Measurements from ENCODE around the gene SPINK1.

Gene SPINK1

GRCh38 chr5:147857302-147858129 lies 26.0 kb upstream of the SPINK1 start:
- Histone ChIP-seq H3K9me3 (ENCODE audit: severe bottlenecking) (no peaks in the 10 kb centered on the region), H3K27me3 (ENCODE audit: insufficient read depth, poor library complexity, severe bottlenecking) (no peaks in the 10 kb centered on the region), H3K4me1 (ENCODE audit: insufficient read depth, poor library complexity, severe bottlenecking) (no peaks in the 10 kb centered on the region), H3K4me3 (ENCODE audit: severe bottlenecking) (no peak overlapping the region), H3K36me3 (ENCODE audit: low read depth) (no peaks in the 10 kb centered on the region), H3K27ac (ENCODE audit: poor library complexity, severe bottlenecking) (no peak overlapping the region)
- peak; percentile 64 for ATAC-seq (ENCODE audit: low read depth)
- peak; percentile 99 for TF ChIP-seq CTCF (IDR thresholded peaks at IDR 0.05; ENCODE audit: poor library complexity, severe bottlenecking)
- no peak for DNase-seq (ENCODE audit: low spot score)

DNA sequence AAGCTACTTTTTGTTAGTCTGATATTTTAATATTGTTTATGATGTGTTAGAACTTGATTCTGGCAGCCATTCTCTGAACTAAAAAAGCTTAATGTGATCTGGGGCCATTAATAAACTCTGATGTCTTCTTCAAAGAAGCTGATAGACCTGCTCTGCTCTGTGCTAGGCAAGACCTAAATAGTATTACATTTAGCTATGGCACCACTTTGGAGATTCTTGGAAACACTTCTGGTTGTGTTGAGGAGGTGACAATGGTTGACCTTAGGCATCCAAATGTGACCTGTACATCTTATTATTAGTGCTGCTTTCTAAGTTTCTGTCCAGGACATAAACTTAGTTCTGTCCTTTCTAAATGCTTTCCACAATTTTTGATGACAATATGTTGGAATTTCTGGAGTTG lies 25.3 kb upstream of the SPINK1 start:
- no peak for DNase-seq (ENCODE audit: low spot score)
- Histone ChIP-seq H3K9me3 (ENCODE audit: severe bottlenecking) (no peaks in the 10 kb centered on the region), H3K4me1 (ENCODE audit: insufficient read depth, poor library complexity, severe bottlenecking) (no peaks in the 10 kb centered on the region), H3K27me3 (ENCODE audit: insufficient read depth, poor library complexity, severe bottlenecking) (no peaks in the 10 kb centered on the region), H3K36me3 (ENCODE audit: low read depth) (no peaks in the 10 kb centered on the region), H3K4me3 (ENCODE audit: severe bottlenecking) (no peak overlapping the region), H3K27ac (ENCODE audit: poor library complexity, severe bottlenecking) (no peak overlapping the region)
- no peak for TF ChIP-seq CTCF (IDR thresholded peaks at IDR 0.05; ENCODE audit: poor library complexity, severe bottlenecking)
- ATAC-seq (ENCODE audit: low read depth) = no peak

GRCh38 chr5:147855774-147856069 lies 24.3 kb upstream of the SPINK1 start:
- no peaks in the 10 kb centered on the region for H3K36me3 ChIP-seq (ENCODE audit: low read depth)
- DNase-seq (ENCODE audit: low spot score) (no peak), ATAC-seq (ENCODE audit: low read depth) (no peak)
- H3K4me1 ChIP-seq (ENCODE audit: insufficient read depth, poor library complexity, severe bottlenecking) = no peaks in the 10 kb centered on the region
- no peak for TF ChIP-seq CTCF (IDR thresholded peaks at IDR 0.05; ENCODE audit: poor library complexity, severe bottlenecking)
- H3K27me3 ChIP-seq (ENCODE audit: insufficient read depth, poor library complexity, severe bottlenecking) = no peaks in the 10 kb centered on the region
- no peak overlapping the region for H3K27ac ChIP-seq (ENCODE audit: poor library complexity, severe bottlenecking)
- no peak overlapping the region for H3K4me3 ChIP-seq (ENCODE audit: severe bottlenecking)
- H3K9me3 ChIP-seq (ENCODE audit: severe bottlenecking) = no peaks in the 10 kb centered on the region

DNA sequence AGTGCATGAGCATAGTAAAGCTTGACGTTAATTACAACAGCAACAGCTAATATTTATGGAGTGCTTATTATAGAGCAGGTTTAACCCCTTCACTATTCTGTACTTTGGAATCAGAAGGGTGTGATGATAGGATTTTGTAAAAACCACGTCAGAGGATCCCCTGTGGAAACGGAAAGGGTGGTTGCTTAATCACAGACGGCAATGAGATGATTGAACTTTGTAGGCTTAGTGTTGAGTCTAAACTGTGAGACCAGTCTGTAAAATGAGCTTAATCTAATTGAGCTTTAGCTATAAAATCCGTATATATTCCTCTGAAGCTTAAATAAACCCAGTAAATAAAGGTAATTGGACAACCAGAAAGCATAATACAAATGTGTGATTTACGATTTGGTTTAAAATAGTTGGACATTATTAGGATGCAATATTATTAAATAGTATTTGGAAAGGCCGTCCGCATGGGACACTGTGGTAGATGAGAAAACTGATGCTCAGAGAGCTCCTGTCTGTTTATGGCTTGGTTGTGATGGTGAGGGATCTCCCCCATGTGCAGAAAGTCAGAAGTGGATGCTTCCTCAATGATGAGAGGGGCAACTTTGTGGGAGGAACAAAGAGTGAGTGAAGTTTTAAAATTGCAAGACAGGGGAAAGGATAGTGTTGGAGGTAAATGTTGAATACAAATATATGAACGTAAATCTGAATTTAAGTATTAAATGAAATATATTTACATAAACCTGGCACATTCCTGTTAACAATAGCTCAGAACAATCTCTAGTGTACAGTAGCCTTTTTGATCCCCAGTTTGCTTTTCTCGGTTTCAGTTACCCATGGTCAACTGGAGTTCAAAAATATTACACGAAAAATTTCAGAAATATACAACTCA lies 23.7 kb upstream of the SPINK1 start:
- Histone ChIP-seq H3K27me3 (ENCODE audit: insufficient read depth, poor library complexity, severe bottlenecking) (no peaks in the 10 kb centered on the region), H3K4me1 (ENCODE audit: insufficient read depth, poor library complexity, severe bottlenecking) (no peaks in the 10 kb centered on the region), H3K36me3 (ENCODE audit: low read depth) (no peaks in the 10 kb centered on the region), H3K27ac (ENCODE audit: poor library complexity, severe bottlenecking) (no peak overlapping the region), H3K4me3 (ENCODE audit: severe bottlenecking) (no peak overlapping the region), H3K9me3 (ENCODE audit: severe bottlenecking) (no peaks in the 10 kb centered on the region)
- DNase-seq (ENCODE audit: low spot score) (no peak), ATAC-seq (ENCODE audit: low read depth) (no peak)
- TF ChIP-seq CTCF (IDR thresholded peaks at IDR 0.05; ENCODE audit: poor library complexity, severe bottlenecking) = no peak
